Right ventricle myocardium inferior (tissue), 1 donor: ENCODE measurements around the gene NCK1. TPM values are rescaled to one million over a fixed set of nuclear protein-coding genes. Genes with fewer than 3 reads are reported as not detected.

Source experiments
- ATAC-seq: fragments of 200-7000 bp; cut with Tn5 transposase; one replicate; pipeline ENCODE4 v1.9.1; 2020; ENCODE audit warnings: mild to moderate bottlenecking, moderate library complexity
- DNase-seq: peaks from one replicate; pipeline ENCODE4 v3.0.0; 2021; ENCODE audit errors: missing footprints
- intact Hi-C: fragments of 100-400 bp; cut with DNase I; formaldehyde crosslinking; loops from one replicate; pipeline ENCODE4 v1.11.0; 2022
- long read RNA-seq: library from polyadenylated mRNA; unstranded; transcript quantifications from one replicate; pipeline ENCODE4 v2.0.0, GENCODE V29; 2021
- total RNA-seq: library from RNA; stranded (reverse); fragmentation: NEBNext Ultra II Directional; extraction: Animal tissue kit (Norgen Biotek cat#: 25700); gene quantifications from one replicate; pipeline ENCODE4 v1.2.1, GENCODE V29; 2021
- donor health status: DM: no; HTN: yes; CAD: no; lungs with severe emphysema.

The NCK1 gene
- 25.0 TPM for total RNA-seq
- long read RNA-seq, transcript NCK1-201 (4 exons, 1,937 nt): major isoform, 7 of 10 reads
- long read RNA-seq, partial matches to known transcripts: 0 of 10 reads
- long read RNA-seq, other reads (novel, unspliced or antisense): 0 of 10 reads

- intact Hi-C loops: loop anchor here (2.0 to 5.0 kb wide), 2 partner anchors 45 to 109 kb away; partner anchors contain the start of genes SLC35G2 and STAG1
- ATAC-seq (peak; percentile 99), DNase-seq (peak; percentile 100)
Measured at GRCh38 chr3:136861890-136862616, at the start of gene NCK1. NCK1 (plus strand) TSS chr3:136862208; CDS start chr3:136928002, 65,794 bp downstream.

DNA sequence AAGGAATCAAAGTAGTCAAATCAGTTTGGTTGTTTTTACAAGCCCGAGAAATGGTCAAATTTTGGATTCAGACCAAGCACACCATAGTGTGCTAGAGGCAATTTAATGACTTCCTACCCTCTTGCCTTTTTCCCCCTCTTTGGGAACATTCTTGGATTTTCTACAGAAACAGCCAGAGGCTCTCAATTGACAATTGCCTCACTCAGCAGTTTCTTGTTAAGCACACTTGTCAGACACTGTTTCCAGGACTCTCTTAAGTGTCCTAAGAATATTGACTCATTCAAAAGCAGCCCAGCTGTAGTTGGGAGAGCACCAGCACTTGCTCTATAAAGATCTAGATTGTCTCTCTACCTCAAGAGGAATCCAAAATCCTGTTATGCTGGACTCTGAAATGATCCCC lies 44.6 kb upstream of the NCK1 start:
- intact Hi-C loops: loop anchor here (5.0 kb wide), 2 partner anchors 45 to 195 kb away; partner anchors contain the start of gene NCK1
- ATAC-seq (no peak), DNase-seq (no peak)

- intact Hi-C loops: loop anchor here (2.0 to 5.0 kb wide), 3 partner anchors 44 to 194 kb away; partner anchors contain the start of genes NCK1 and STAG1
- DNase-seq: no peak
Measured at GRCh38 chr3:136818191-136818768, 43.7 kb upstream of the NCK1 start.

GRCh38 chr3:136818769-136819391 lies 43.1 kb upstream of the NCK1 start, which contains the start of gene SLC35G2:
SLC35G2 (plus strand) TSS chr3:136819126; CDS start chr3:136854461, 35,335 bp downstream.
- DNase-seq (peak; percentile 70), ATAC-seq (peak; percentile 69)
- intact Hi-C loops: loop anchor here (2.0 to 5.0 kb wide), 3 partner anchors 43 to 193 kb away; partner anchors contain the start of genes NCK1 and STAG1

More at GRCh38 chr3:136818191-136818768, 43.7 kb upstream of the NCK1 start:
- ATAC-seq: peak; percentile 43

DNA sequence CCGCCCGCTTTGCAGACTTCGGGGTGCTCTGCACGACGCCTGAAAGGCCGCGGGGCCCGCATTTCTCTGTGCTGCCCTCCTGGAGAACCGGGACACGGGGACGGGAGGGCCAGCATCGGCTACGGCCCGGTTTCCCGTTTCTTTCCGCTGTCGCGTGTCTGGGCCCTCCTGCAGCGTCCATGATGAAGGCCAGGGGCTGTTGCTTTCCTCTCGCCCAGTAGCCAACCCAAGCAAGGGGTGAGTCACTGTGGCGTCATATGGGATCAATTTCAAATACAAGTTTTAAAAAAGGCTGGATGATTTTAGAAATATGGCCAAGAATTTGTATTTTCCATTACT lies 42.6 kb upstream of the NCK1 start:
- peak; percentile 65 for DNase-seq
- intact Hi-C loops: loop anchor here (2.0 to 5.0 kb wide), 3 partner anchors 43 to 193 kb away; partner anchors contain the start of genes NCK1 and STAG1
- peak; percentile 76 for ATAC-seq

DNA sequence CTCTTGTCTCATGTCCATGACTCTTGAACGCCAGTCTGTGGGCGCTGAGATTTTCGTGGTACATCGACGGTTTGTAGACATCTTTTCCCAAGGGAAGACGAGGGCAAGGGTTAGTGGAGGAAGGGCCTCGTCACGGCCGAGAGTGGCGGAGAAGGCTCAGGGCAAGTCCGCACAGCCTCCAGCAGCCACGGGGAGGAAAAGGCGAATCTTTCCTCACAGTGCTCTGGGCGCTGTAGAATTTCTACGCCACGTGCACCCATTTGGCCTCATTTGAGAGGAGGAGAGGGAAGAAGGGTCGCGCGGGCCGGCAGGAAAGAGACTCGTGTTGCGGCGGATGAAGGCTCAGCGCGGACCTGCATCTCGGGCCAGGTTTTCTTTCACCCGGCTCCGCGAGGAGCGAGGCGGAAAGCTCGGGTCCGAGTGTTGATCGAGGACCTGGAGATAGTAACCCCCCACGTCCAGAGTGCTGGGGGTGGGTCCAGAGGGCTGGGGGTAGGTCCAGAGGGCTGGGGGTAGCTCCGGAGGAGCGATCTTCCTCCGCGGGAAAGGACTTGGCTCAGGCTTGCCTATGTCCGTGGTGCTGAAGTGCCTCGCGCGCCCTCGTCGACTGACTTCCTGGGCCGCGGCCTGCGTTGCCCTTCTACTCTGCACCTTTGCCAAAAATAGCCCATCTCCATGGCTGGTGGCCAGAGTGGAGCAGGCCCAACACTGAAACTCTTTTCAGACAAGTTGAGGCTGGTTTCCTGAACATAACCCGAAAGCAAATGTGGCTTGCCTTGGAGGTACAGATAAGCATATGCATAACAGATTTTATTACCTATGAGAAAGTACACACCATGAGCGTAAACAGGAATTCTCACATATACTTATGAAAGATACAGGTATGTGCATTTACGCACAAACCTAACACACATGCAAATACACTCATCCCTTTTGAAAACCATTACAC lies 42.0 kb upstream of the NCK1 start:
- DNase-seq: peak; percentile 78
- intact Hi-C loops: loop anchor here (2.0 to 5.0 kb wide), 3 partner anchors 42 to 192 kb away; partner anchors contain the start of genes NCK1 and STAG1
- ATAC-seq: peak; percentile 73

- intact Hi-C loops: no loop called here
- no peak for ATAC-seq
- DNase-seq: no peak
Measured at GRCh38 chr3:136831461-136831860, 30.5 kb upstream of the NCK1 start.

DNA sequence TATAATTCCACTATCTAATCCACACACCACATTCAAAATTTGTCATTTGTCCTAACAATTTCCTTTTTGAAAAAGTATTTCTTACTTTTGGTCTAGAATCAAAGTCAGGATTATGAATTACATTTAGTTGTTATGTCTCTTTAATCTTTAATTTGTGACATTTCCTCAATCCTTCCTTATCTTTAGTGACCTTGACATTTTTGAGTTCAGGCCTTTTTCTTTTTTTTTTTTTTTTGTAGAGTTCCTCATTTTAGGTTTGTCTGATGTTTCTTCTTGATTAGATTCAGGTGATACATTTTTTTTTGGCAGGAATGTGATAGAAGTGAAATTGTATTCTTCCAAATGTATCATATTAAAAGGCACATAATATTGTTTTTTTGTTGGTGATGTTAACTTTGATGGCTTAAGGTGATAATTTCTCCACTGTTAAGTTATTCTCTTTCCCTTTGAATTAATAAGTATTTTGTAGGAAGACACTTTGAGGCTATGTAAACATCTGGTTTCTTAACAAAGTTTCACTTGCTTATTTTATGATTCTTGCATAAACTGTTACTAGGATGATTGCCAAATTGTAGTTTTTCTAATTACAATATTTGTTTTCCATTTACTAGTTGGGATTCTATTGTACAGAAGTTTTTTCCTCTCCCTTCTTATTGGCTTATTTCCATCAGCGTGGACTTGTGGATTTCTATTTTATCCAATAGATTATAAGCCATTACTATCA lies 26.8 kb upstream of the NCK1 start:
- ATAC-seq: no peak
- no peak for DNase-seq
- intact Hi-C loops: no loop called here

GRCh38 chr3:136835813-136836510 lies 26.0 kb upstream of the NCK1 start:
- DNase-seq (no peak), ATAC-seq (no peak)
- intact Hi-C loops: no loop called here

GRCh38 chr3:136836511-136837156 lies 25.4 kb upstream of the NCK1 start:
- intact Hi-C loops: no loop called here
- DNase-seq: no peak
- ATAC-seq: no peak

- DNase-seq (no peak), ATAC-seq (no peak)
Measured at GRCh38 chr3:136838641-136839555, 23.1 kb upstream of the NCK1 start.

DNA sequence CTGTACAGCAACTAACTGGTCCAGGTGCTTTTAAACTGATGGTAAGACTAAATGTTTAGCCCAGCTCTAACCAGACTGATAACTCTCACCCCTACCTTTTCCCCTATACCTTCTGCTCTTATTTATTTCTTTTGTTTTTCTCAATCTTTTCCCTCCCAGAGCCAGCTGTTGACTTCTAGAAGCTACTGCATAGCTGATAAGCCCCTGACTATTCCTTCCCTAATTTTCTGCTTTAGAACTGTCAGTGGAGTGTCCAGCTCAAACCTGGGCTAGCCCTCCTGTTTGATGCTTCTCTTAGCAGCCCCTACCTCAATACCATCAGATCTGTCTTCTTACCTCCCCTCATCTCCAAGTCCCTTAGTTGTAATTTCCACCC lies 22.5 kb upstream of the NCK1 start:
- intact Hi-C loops: no loop called here
- ATAC-seq (no peak), DNase-seq (no peak)

More at GRCh38 chr3:136838641-136839555, 23.1 kb upstream of the NCK1 start:
- intact Hi-C loops: no loop called here

DNA sequence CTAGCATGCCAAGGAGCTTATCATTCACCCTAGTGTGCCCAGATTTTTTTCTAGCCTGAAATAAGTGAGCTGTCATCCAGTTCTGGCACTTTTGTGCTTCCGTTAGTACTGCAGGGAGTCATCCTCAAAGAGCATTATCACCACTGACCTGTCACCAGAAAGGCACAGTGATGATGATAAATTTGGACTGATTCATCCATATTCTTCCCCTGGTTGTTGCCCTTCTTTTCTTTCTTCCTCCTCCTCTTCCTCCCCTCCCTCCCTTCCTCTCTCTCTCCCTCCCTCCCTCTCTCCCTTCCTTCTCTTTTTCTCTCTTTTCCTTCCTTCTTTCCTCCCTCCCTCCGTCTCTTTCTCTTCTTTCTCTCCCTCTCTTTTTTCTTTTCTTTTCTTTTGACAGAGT lies 21.8 kb upstream of the NCK1 start:
- DNase-seq (no peak), ATAC-seq (no peak)
- intact Hi-C loops: no loop called here

DNA sequence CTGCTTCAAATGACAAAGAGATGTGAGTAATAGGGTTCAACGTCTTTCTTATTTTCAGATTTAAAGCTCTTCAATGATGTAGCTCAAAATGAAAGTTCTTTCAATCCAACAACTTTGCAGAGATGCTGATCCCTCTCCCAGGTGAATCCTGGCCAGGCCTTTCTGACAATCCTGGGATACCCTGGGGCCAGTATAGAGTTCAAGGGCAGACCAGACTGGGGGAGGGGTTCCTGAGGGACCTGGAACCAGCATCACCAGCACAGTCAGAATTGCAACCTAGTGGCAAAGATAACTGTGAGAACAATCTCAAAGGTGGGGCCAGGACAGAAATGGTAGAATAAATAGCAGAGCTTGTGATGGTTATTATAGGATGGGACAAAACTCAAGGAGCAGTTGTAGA lies 19.7 kb upstream of the NCK1 start:
- ATAC-seq (no peak), DNase-seq (no peak)
- intact Hi-C loops: no loop called here

- ATAC-seq: no peak
- DNase-seq: no peak
- intact Hi-C loops: no loop called here
Measured at GRCh38 chr3:136844724-136845123, 17.3 kb upstream of the NCK1 start.
